ENCODE results near the gene CTU2.

The CTU2 gene

GRCh38 chr16:88726981-88727380 lies 20.7 kb downstream of the CTU2 start:
- DNase-seq (ENCODE audit: low read depth in 1 of 2, low spot score in 1 of 2), result no peak

GRCh38 chr16:88727871-88728270 lies 21.6 kb downstream of the CTU2 start:
- no peak for DNase-seq (ENCODE audit: low read depth in 1 of 2, low spot score in 1 of 2)

DNA sequence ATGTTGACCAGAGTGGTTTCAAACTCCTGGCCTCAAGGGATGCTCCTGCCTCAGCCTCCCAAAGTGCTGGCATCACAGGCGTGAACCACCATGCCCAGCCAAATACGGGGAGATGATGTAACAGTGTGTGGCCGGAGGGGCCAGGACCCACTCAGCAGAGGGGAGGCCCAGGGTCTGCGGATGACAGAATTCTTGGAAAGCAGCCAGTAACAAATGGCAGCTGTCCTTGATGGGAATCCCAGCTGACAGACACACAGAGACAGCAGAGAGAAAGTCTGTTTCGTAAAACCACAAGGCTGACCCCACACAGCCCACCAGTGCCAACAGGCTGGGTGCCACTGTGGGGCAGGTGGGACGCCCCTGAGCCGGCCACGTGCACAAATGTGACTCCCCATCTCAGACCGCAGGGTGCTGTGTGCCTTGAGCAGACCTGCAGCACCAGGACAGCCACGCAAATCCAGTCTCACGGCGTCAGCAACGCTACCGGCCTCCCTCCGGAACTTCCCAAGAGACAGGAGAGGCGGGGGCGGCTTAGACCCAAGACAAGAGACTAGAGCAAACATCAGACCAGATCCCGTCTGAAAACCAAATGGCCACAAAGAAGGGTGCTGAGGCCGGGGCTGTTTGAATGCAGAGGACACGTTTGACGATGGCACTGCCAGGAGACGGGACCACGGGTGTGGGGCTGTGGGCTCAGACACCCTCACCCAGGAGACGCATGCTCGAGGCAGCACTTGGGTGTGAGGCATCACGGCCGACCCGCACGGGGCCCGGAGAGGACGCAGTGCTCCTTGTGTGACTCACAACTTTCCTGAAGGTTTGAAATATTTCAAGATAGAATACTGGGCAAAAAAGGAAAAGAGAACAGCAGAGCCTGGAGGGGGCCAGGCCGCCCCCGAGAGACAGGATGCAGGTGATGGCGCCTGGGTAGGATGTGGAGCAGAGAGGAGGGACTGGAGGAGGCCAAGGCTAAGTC lies 24.6 kb downstream of the CTU2 start:
- no peak for DNase-seq (ENCODE audit: low read depth in 1 of 2, low spot score in 1 of 2)

DNA sequence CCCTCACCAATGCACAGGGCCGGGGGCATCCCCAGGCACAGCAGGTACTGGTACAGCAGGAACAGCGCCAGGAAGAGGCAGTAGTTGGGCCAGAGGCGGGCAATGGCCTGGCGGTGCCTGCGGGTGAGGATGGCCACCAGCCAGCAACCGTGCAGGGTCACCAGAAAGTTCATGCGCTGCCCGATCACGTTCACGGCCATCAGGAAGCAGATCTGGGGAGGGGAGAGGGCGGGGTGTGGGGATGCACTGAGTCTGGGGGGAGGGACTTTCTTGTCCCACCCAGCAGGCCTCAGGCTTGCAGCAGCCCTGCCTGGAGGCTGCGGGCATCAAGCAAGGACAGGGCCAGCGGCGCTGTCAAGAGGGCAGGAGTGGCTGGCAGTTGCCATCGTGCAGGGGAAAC lies 25.4 kb downstream of the CTU2 start:
- DNase-seq (ENCODE audit: low read depth in 1 of 2, low spot score in 1 of 2), result no peak

DNA sequence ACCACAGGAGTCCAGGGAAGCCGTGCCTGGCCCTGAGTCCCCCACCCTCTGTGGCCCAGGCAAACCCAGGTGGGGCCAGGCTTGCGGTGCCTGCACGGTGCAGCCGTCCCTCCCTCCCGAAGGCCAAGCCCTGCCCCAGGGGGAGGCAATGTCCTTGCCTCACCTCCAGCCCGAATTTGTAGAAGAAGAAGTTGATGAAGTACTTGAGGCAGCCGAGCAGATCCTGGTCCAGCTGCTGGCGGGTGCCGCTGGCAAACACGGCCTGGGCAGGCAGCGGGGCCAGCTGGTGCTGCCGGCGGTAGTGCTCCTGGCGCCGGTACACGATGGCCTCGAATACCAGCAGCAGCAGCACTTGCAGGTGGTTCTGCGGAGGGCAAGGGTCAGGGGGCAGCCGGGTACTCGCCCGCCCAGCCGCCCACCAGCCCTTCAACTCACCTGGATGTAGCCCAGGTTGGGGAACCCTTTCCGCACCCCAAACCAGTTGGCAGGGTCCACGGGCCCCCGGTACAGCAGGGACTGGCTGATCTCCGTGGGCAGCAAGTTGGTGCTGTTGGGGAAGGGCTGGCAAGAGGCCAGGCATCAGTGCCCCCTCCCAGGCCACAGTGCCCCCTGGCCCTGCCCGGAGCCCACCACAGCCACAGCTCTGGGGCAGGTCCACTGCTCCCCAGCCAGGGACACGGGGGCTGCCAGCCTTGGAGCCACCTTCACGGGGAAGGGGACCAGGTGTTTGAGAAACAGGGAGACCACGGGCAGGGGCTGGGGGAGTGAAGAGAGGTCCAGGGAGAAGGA lies 26.1 kb downstream of the CTU2 start:
- no peak for DNase-seq (ENCODE audit: low read depth in 1 of 2, low spot score in 1 of 2)

- no peak for DNase-seq (ENCODE audit: low read depth in 1 of 2, low spot score in 1 of 2)
Measured at GRCh38 chr16:88732961-88733294, 26.6 kb downstream of the CTU2 start.

DNA sequence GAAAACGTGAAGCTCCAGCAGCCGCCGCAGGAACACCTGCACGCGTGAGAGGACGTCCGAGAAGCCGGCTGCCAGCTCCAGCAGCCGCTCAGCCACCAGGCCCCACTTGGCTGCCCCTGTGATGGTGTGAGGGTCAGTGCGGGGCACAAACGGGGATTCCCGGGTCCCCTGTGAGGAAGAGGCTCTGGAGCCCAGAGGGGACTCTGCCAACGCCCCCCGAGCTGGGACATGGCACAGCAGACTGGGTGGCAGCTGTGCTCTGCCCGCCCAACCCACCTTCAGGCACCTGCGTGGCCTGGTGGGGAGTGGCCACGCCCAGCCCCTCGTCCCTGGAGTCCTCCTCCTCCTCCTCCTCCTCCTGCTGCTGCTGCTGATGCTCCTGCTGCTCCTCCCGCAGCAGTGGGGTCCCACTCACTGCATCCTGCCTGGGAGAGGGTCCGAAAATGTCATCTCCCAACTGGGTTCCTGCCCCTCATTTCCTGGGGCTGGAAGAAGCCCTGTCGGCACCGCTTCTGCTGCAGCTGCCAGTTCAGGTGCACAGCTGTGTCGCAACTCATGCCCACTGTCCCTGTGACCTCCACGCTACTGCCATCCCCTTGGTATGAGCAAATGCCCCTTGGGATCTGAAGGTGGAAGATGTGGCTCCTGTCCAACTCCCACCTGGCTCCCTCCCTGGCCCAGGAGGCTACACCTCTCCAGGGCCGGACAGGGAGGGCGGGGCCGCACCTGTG lies 27.5 kb downstream of the CTU2 start:
- no peak for DNase-seq (ENCODE audit: low read depth in 1 of 2, low spot score in 1 of 2)

DNA sequence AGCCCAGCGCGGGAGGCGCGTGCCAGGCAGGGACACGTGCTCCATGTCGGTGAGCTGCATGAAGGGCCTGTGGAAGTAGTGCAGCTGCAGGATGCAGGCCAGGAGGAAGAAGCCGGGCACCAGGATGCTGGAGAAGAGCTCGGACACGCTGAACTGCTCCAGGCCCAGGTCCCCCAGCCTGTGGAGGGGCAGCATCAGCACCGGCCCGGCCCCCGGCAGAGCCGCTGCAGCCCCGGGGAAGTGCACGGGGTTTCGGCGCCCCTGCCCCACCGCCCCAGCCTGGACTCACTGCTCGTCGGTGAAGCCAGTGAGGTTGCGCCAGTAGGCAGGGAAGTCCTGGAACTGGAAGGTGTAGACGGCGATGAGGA lies 28.0 kb downstream of the CTU2 start:
- DNase-seq (ENCODE audit: low read depth in 1 of 2, low spot score in 1 of 2), result no peak

DNA sequence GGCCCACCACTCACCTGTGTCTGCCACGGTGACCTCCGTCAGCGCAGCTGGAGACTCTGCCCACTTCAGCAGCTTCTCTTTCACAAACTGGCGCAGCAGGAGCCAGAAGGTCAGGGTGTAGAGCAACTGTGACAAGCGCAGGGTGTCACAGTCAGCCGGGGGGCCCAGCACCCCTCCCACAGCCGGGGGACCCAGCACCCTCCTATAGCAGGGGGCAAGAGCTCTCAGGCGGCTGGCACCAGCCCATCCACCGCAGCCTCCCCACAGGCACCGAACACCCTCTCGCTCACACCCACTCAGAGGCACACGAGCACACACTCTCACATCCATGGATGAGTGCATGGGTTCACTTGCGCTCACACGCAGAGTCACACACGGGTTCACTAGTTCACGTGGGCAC lies 28.8 kb downstream of the CTU2 start:
- no peak for DNase-seq (ENCODE audit: low read depth in 1 of 2, low spot score in 1 of 2)

DNA sequence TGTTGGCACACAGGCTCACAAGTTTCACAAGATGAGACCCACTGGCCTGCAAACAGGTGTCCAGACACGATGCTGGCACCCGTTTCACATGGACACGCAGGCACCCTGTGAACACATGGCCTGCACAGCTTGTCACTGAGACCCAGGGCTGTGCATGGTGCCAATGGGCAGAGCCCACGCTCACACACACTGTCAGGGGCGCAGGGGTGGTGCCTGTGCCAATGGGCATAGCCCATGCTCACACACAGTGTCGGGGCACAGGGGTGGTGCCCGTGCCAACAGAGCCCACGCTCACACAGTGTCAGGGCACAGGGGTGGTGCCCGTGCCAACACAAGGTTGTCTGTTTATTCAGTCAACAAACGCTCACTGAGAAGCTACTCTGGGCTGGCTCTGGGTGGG lies 29.3 kb downstream of the CTU2 start:
- DNase-seq (ENCODE audit: low read depth in 1 of 2, low spot score in 1 of 2), result no peak

- DNase-seq (ENCODE audit: low read depth in 1 of 2, low spot score in 1 of 2), result no peak
Measured at GRCh38 chr16:88736088-88736487, 29.8 kb downstream of the CTU2 start.

- no peak for DNase-seq (ENCODE audit: low read depth in 1 of 2, low spot score in 1 of 2)
Measured at GRCh38 chr16:88736496-88736895, 30.2 kb downstream of the CTU2 start.

GRCh38 chr16:88737298-88738150 lies 31.2 kb downstream of the CTU2 start:
- peak; percentile 44 to 74 for DNase-seq (ENCODE audit: low read depth in 1 of 2, low spot score in 1 of 2)

DNA sequence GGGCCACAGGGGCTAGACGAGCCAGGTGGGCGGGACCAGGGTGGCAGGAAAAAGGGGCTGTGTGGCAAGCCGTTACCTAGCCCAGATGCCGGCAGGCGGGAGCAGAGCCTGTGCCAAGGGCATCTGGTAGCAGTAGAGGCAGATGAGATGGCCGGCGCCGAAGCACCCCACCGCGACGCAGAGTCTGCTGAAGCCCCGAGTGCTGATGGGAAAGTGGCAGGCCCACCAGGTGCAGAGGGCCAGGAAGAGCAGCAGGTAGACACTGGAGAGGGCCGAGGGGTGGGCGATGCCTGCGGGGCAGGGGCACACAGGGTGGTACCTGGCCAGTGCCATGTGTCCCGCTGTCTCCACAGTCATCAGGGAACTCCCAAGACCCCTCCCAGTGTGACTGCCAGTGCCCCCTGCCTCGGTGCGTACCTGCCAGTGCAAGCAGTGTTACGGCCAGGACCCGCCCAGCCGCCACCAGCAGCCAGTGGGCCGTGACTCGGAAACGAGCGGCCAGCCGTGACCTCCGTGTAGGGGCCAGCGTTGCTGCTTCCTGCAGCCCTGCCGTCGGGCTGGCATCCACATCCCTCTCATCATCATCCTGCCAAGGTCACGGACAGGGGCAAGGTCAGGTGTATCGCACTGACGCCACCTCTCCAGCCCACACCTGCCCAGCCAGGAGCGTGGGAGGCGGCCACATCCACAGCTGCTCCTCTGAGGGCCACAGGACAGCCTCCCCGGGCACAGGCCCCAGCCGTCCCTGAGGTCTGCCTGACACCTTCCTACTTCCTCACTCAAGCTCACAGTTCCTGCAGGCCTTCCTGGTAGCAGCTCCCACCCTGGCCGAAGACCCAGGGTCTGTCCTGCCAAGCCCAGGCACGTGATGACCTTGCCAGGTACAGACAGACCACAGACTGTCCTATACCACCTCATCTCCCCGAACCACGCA lies 32.1 kb downstream of the CTU2 start:
- DNase-seq (ENCODE audit: low read depth in 1 of 2, low spot score in 1 of 2), result no peak

- DNase-seq (ENCODE audit: low read depth in 1 of 2, low spot score in 1 of 2), result no peak
Measured at GRCh38 chr16:88739139-88739976, 33.1 kb downstream of the CTU2 start.

DNA sequence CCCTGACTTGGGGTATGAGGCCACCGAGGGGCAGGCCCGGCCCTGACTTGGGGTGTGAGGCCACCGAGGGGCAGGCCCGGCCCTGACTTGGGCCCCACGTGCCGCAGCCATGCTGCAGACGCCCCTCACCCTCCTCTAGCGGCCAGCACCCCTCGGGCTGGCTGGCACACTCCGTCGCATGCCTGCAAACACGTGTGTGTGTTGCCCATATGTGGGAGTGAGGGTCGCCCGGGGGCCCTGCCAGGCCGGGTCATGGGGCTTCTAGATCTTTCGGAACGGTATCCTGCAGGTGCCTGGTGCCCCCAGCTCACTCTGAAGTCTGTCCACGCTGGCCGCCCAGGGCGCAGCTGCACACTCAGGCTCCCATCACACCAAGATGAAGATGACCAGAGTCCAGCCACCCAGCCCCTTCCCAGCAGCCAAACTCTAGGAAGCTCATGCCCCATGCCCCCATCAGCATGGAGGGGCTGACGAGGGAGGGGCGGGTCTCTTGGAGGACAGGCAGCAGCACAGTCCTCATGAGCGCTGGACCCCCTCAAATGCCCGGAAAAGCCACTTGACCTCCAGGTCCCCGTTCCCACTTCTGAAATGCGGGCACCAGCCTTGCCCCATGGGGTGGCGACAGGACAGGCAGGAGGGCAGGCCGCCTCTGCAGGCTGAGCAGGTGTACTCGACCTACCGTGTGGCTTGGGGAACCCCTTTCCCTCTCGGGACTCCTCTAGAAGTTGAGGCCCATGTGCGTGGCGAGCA lies 33.8 kb downstream of the CTU2 start:
- no peak for DNase-seq (ENCODE audit: low read depth in 1 of 2, low spot score in 1 of 2)

GRCh38 chr16:88740727-88741055 lies 34.4 kb downstream of the CTU2 start:
- DNase-seq (ENCODE audit: low read depth in 1 of 2, low spot score in 1 of 2), result no peak

- no peak for DNase-seq (ENCODE audit: low read depth in 1 of 2, low spot score in 1 of 2)
Measured at GRCh38 chr16:88741368-88741767, 35.1 kb downstream of the CTU2 start.
